Measurements from ENCODE around the gene MLX.

MLX gene

GRCh38 chr17:42563543-42563942, 3.4 kb upstream of the MLX start:
- in situ Hi-C loops (cut with MboI; ENCODE audit: low sequenced_read_pairs, unreplicated experiment) = no loop called here

GRCh38 chr17:42563950-42564349, 3.0 kb upstream of the MLX start:
- in situ Hi-C loops (cut with MboI; ENCODE audit: low sequenced_read_pairs, unreplicated experiment) = no loop called here
- no peak for DNase-seq (ENCODE audit: low spot score)
- TF ChIP-seq CTCF (IDR thresholded peaks at IDR 0.05; ENCODE audit: borderline replicate concordance, control extremely low read depth, extremely low read depth, insufficient read depth, missing control alignments) = no peak

More at GRCh38 chr17:42563543-42563942, 3.4 kb upstream of the MLX start:
- DNase-seq (ENCODE audit: low spot score) = no peak
- no peak for TF ChIP-seq CTCF (IDR thresholded peaks at IDR 0.05; ENCODE audit: borderline replicate concordance, control extremely low read depth, extremely low read depth, insufficient read depth, missing control alignments)

- DNase-seq (ENCODE audit: low spot score) = no peak
- TF ChIP-seq CTCF (IDR thresholded peaks at IDR 0.05; ENCODE audit: borderline replicate concordance, control extremely low read depth, extremely low read depth, insufficient read depth, missing control alignments) = no peak
- in situ Hi-C loops (cut with MboI; ENCODE audit: low sequenced_read_pairs, unreplicated experiment) = no loop called here
Measured at GRCh38 chr17:42564815-42565522, 1.9 kb upstream of the MLX start.

GRCh38 chr17:42565523-42566214, 1.2 kb upstream of the MLX start:
- no peak for TF ChIP-seq CTCF (IDR thresholded peaks at IDR 0.05; ENCODE audit: borderline replicate concordance, control extremely low read depth, extremely low read depth, insufficient read depth, missing control alignments)
- DNase-seq (ENCODE audit: low spot score) = no peak
- in situ Hi-C loops (cut with MboI; ENCODE audit: low sequenced_read_pairs, unreplicated experiment) = no loop called here

GRCh38 chr17:42566215-42566882, 551 bp upstream of the MLX start:
- no peak for DNase-seq (ENCODE audit: low spot score)
- in situ Hi-C loops (cut with MboI; ENCODE audit: low sequenced_read_pairs, unreplicated experiment) = no loop called here
- TF ChIP-seq CTCF (IDR thresholded peaks at IDR 0.05; ENCODE audit: borderline replicate concordance, control extremely low read depth, extremely low read depth, insufficient read depth, missing control alignments) = no peak

GRCh38 chr17:42568341-42569111, 1.6 kb downstream of the MLX start:
- no peak for DNase-seq (ENCODE audit: low spot score)
- in situ Hi-C loops (cut with MboI; ENCODE audit: low sequenced_read_pairs, unreplicated experiment) = no loop called here
- TF ChIP-seq CTCF (IDR thresholded peaks at IDR 0.05; ENCODE audit: borderline replicate concordance, control extremely low read depth, extremely low read depth, insufficient read depth, missing control alignments) = no peak

Measured in GM13976 (cell line).